ENCODE data around the gene RXRA.

Gene RXRA

GRCh38 chr9:134369416-134370212 is 43.4 kb downstream of the RXRA start:
- FAIRE-seq: no peak
- no peak for TF ChIP-seq POLR2A (IDR thresholded peaks at IDR 0.05; ENCODE audit: low read depth, low read length)
- no peak for DNase-seq (ENCODE audit: insufficient read length, low spot score)

- TF ChIP-seq POLR2A (IDR thresholded peaks at IDR 0.05; ENCODE audit: low read depth, low read length): no peak
- DNase-seq (ENCODE audit: insufficient read length, low spot score) (no peak), FAIRE-seq (no peak)
Observed at GRCh38 chr9:134370213-134370492, 43.9 kb downstream of the RXRA start.

GRCh38 chr9:134370638-134371037 is 44.4 kb downstream of the RXRA start:
- FAIRE-seq: no peak
- TF ChIP-seq POLR2A (IDR thresholded peaks at IDR 0.05; ENCODE audit: low read depth, low read length): no peak
- no peak for DNase-seq (ENCODE audit: insufficient read length, low spot score)

GRCh38 chr9:134371731-134372130 is 45.5 kb downstream of the RXRA start:
- DNase-seq (ENCODE audit: insufficient read length, low spot score) (no peak), FAIRE-seq (no peak)
- TF ChIP-seq POLR2A (IDR thresholded peaks at IDR 0.05; ENCODE audit: low read depth, low read length): no peak

- FAIRE-seq (no peak), DNase-seq (ENCODE audit: insufficient read length, low spot score) (peak; percentile 70)
- TF ChIP-seq POLR2A (IDR thresholded peaks at IDR 0.05; ENCODE audit: low read depth, low read length): no peak
Observed at GRCh38 chr9:134372581-134373267, 46.5 kb downstream of the RXRA start.

- TF ChIP-seq POLR2A (IDR thresholded peaks at IDR 0.05; ENCODE audit: low read depth, low read length): no peak
- FAIRE-seq: no peak
- no peak for DNase-seq (ENCODE audit: insufficient read length, low spot score)
Observed at GRCh38 chr9:134373269-134373668, 47.0 kb downstream of the RXRA start.

- no peak for TF ChIP-seq POLR2A (IDR thresholded peaks at IDR 0.05; ENCODE audit: low read depth, low read length)
- DNase-seq (ENCODE audit: insufficient read length, low spot score): no peak
- FAIRE-seq: no peak
Observed at GRCh38 chr9:134373953-134374300, 47.7 kb downstream of the RXRA start.

GRCh38 chr9:134374301-134375010 is 48.2 kb downstream of the RXRA start:
- no peak for TF ChIP-seq POLR2A (IDR thresholded peaks at IDR 0.05; ENCODE audit: low read depth, low read length)
- DNase-seq (ENCODE audit: insufficient read length, low spot score) (no peak), FAIRE-seq (no peak)

- FAIRE-seq: no peak
- DNase-seq (ENCODE audit: insufficient read length, low spot score): no peak
Observed at GRCh38 chr9:134375011-134375390, 48.7 kb downstream of the RXRA start.

GRCh38 chr9:134375430-134376385 is 49.5 kb downstream of the RXRA start:
- TF ChIP-seq POLR2A (IDR thresholded peaks at IDR 0.05; ENCODE audit: low read depth, low read length): no peak
- no peak for DNase-seq (ENCODE audit: insufficient read length, low spot score)
- FAIRE-seq: no peak

More at GRCh38 chr9:134375011-134375390, 48.7 kb downstream of the RXRA start:
- TF ChIP-seq POLR2A (IDR thresholded peaks at IDR 0.05; ENCODE audit: low read depth, low read length): no peak

- FAIRE-seq (no peak), DNase-seq (ENCODE audit: insufficient read length, low spot score) (no peak)
- no peak for TF ChIP-seq POLR2A (IDR thresholded peaks at IDR 0.05; ENCODE audit: low read depth, low read length)
Observed at GRCh38 chr9:134376386-134377142, 50.3 kb downstream of the RXRA start.

- no peak for FAIRE-seq
- no peak for TF ChIP-seq POLR2A (IDR thresholded peaks at IDR 0.05; ENCODE audit: low read depth, low read length)
- no peak for DNase-seq (ENCODE audit: insufficient read length, low spot score)
Observed at GRCh38 chr9:134377143-134377484, 50.9 kb downstream of the RXRA start.

GRCh38 chr9:134377976-134378375 is 51.7 kb downstream of the RXRA start:
- TF ChIP-seq POLR2A (IDR thresholded peaks at IDR 0.05; ENCODE audit: low read depth, low read length): no peak
- DNase-seq (ENCODE audit: insufficient read length, low spot score) (peak; percentile 97), FAIRE-seq (peak; percentile 65)

All from H54 (cell line).